Mucosa of rectum (tissue), 2 donors: ENCODE results near the gene DYNLT2.
"Not testable (repeated sequence)": the region's sequence is repeated elsewhere in the genome, so short reads cannot be mapped to it uniquely, and the experiment has no call there.

ENCODE experiments used
- H3K27ac ChIP-seq, 2 donors: one replicate each; pipeline ENCODE4 v1.7.0; 2013; ENCODE audit warnings: inconsistent platforms in 2 of 2, low read depth in 2 of 2, low read length in 2 of 2
- H3K27me3 ChIP-seq, 2 donors: one replicate each; pipeline ENCODE4 v1.7.0; 2013; ENCODE audit warnings: low read length in 2 of 2; ENCODE audit not compliant: control insufficient read depth in 2 of 2, insufficient read depth in 2 of 2
- H3K36me3 ChIP-seq, 2 donors: one replicate each; pipeline ENCODE4 v1.7.0; 2013; ENCODE audit warnings: low read length in 2 of 2; ENCODE audit not compliant: control insufficient read depth in 2 of 2, insufficient read depth in 2 of 2
- H3K4me1 ChIP-seq, 2 donors: one replicate each; pipeline ENCODE4 v1.7.0; 2013; ENCODE audit warnings: low read length in 2 of 2, mild to moderate bottlenecking in 1 of 2; ENCODE audit not compliant: control insufficient read depth in 2 of 2, insufficient read depth in 2 of 2
- H3K4me3 ChIP-seq, 2 donors: one replicate each; pipeline ENCODE4 v1.7.0; 2013; ENCODE audit warnings: low read length in 2 of 2
- H3K9ac ChIP-seq, 2 donors: one replicate each; pipeline ENCODE4 v1.7.0; 2013; ENCODE audit warnings: low read length in 2 of 2, low read depth in 1 of 2, mild to moderate bottlenecking in 1 of 2
- H3K9me3 ChIP-seq, 2 donors: one replicate each; pipeline ENCODE4 v1.7.0; 2013; ENCODE audit warnings: low read length in 2 of 2; ENCODE audit not compliant: control insufficient read depth in 2 of 2
- donor health status: healthy.
- donor health status: Normal muscosa, but diverticular disease.

Gene DYNLT2

GRCh38 chr6:169774347-169774746 is 23.0 kb upstream of the DYNLT2 start:
- peaks cover 16 to 27% of the 10 kb centered on the region in 2 donors for H3K36me3 ChIP-seq
- H3K27ac ChIP-seq: no peak overlapping the region
- H3K4me1 ChIP-seq: no peaks in the 10 kb centered on the region
- H3K9ac ChIP-seq: no peak overlapping the region
- no peaks in the 10 kb centered on the region for H3K9me3 ChIP-seq
- no peaks in the 10 kb centered on the region for H3K27me3 ChIP-seq
- no peak overlapping the region for H3K4me3 ChIP-seq

DNA sequence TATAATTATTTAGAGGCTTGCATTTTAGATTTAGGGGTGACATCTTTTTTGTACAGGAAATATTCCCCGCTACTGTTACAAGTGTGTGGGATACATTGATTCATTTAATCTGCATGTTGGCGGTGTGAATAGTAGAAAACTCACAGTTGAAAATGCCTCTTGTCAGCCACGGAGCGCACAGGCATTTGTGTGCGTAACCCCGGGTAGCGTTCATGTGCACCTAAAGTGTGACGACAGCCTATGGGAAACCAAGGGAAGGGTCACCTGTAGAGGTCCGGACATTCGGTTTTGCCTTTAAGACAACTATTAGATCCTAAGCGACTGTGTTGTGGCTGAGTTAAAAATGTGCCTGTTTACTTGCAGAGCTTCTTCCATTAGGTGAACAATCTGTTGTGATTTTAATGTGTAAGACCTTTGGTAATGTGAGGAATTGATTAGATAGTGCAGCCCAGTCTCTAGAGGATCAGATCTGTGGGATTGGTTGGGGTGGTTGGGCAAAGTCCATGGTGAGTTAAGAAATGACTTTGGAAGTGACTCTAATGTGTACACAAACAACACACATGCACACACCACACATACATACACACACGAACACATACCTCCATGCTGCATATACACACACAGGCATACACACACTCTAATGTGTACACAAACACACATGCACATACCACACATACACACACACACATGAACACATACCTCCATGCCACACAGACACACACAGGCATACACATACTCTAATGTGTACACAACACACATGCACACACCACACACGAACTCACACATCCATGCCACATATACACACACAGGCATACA is 15.8 kb upstream of the DYNLT2 start:
- no peak overlapping the region for H3K4me3 ChIP-seq
- H3K9me3 ChIP-seq: no peaks in the 10 kb centered on the region
- no peaks in the 10 kb centered on the region for H3K27me3 ChIP-seq
- no peak overlapping the region for H3K9ac ChIP-seq
- H3K4me1 ChIP-seq: no peaks in the 10 kb centered on the region
- peaks cover 32 to 34% of the 10 kb centered on the region in 2 donors for H3K36me3 ChIP-seq
- H3K27ac ChIP-seq: no peak overlapping the region

GRCh38 chr6:169766232-169766631 is 14.9 kb upstream of the DYNLT2 start:
- Histone ChIP-seq H3K9ac (no peak overlapping the region), H3K9me3 (no peaks in the 10 kb centered on the region), H3K27me3 (no peaks in the 10 kb centered on the region), H3K4me1 (no peaks in the 10 kb centered on the region), H3K4me3 (no peak overlapping the region), H3K27ac (no peak overlapping the region), H3K36me3 (peaks cover 28 to 31% of the 10 kb centered on the region in 2 donors)

DNA sequence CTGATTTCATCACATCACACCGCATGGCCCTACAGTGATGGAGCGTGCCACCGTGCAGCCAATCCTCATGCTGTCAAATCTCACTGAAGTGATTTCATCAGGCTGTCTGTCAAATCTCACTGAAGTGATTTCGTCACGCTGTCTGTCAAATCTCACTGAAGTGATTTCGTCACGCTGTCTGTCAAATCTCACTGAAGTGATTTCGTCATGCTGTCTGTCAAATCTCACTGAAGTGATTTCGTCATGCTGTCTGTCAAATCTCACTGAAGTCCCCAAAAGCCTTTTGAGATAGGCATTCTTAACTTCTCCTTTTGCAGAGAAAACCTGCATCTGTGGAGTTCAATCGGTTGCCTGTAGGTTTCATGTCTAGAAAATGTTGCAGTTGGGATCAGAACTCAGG is 14.4 kb upstream of the DYNLT2 start:
- not testable (repeated sequence) for H3K27me3 ChIP-seq, H3K4me3 ChIP-seq, H3K9me3 ChIP-seq, H3K4me1 ChIP-seq, H3K9ac ChIP-seq, H3K27ac ChIP-seq
- peaks cover 31 to 33% of the 10 kb centered on the region in 2 donors for H3K36me3 ChIP-seq

DNA sequence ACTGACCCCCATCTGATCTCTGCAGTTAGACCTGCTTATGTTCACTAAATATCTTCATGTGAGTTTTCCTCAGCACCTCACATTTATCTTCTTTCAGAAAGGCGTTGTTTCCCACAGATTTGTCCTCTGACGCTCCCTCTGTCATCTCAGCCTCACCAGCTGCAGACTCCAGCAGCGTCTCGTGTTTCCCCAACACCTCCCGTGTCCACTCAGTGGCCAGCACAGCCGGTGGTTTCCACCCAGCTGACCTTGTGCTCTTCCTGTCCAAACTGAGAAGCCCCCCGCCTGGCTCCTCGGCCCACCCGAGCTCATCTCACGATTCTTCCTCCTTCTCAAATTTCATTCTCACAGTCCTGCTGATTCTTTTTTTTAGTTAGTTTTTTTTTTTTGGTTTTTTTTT is 12.5 kb upstream of the DYNLT2 start:
- H3K36me3 ChIP-seq: peaks cover 38 to 41% of the 10 kb centered on the region in 2 donors
- no peak overlapping the region for H3K27ac ChIP-seq
- no peaks in the 10 kb centered on the region for H3K9me3 ChIP-seq
- no peaks in the 10 kb centered on the region for H3K27me3 ChIP-seq
- H3K4me3 ChIP-seq: no peak overlapping the region
- H3K9ac ChIP-seq: no peak overlapping the region
- no peaks in the 10 kb centered on the region for H3K4me1 ChIP-seq

- H3K27ac ChIP-seq: no peak overlapping the region
These were observed 11.9 kb upstream of the DYNLT2 start for GRCh38 chr6:169763308-169763707.

GRCh38 chr6:169755162-169755561 is 3.8 kb upstream of the DYNLT2 start:
- Histone ChIP-seq H3K27ac (no peak overlapping the region), H3K9ac (no peak overlapping the region), H3K36me3 (peaks cover 18 to 19% of the 10 kb centered on the region in 2 donors), H3K27me3 (no peaks in the 10 kb centered on the region), H3K4me3 (no peak overlapping the region), H3K9me3 (no peaks in the 10 kb centered on the region), H3K4me1 (peaks cover 8 to 10% of the 10 kb centered on the region in 2 donors)

More at GRCh38 chr6:169763308-169763707, 11.9 kb upstream of the DYNLT2 start:
- H3K9ac ChIP-seq: no peak overlapping the region
- H3K4me1 ChIP-seq: no peaks in the 10 kb centered on the region
- no peaks in the 10 kb centered on the region for H3K9me3 ChIP-seq
- peaks cover 41% of the 10 kb centered on the region in 2 donors for H3K36me3 ChIP-seq
- H3K27me3 ChIP-seq: no peaks in the 10 kb centered on the region
- no peak overlapping the region for H3K4me3 ChIP-seq

DNA sequence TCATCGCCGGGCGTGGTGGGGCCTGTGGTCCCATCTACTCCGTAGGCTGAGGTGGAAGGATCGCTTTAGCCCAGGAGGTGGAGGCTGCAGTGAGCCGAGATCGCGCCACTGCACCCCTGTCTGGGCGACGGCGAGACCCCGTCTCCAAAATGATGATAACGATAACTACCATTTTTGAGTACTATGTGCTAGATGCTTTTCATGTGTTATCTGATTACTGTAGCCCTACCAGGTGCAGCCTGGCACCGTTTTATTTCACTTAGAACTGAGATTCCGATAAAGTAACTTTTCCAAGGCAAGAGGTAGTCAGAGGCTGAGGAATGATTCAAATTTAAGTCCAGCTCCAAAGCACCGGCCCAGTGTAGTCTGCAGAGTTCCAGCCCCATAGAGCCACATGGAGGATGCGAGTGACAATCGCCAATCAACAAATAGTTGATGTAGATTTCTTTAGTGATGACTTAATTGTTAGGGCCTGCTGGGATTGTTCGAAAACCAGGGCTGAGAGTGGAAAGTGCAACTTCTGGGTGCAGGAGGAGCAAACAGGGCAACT is 777 bp upstream of the DYNLT2 start:
- Histone ChIP-seq H3K9ac (peak overlapping the region; percentile 93 to 99), H3K4me1 (peaks cover 8 to 11% of the 10 kb centered on the region in 2 donors), H3K9me3 (no peaks in the 10 kb centered on the region), H3K27me3 (no peaks in the 10 kb centered on the region), H3K36me3 (peaks cover 4 to 6% of the 10 kb centered on the region in 2 donors), H3K4me3 (peak overlapping the region; percentile 89 to 97), H3K27ac (peak overlapping the region; percentile 95 to 96)

GRCh38 chr6:169746556-169746955 is 4.8 kb downstream of the DYNLT2 start:
- Histone ChIP-seq H3K4me3 (no peak overlapping the region), H3K27ac (no peak overlapping the region), H3K27me3 (no peaks in the 10 kb centered on the region), H3K9me3 (peaks cover 0 to 3% of the 10 kb centered on the region in 2 donors), H3K4me1 (peaks cover 6 to 8% of the 10 kb centered on the region in 2 donors), H3K9ac (no peak overlapping the region), H3K36me3 (no peaks in the 10 kb centered on the region)

- Histone ChIP-seq H3K27ac (no peak overlapping the region), H3K4me3 (no peak overlapping the region), H3K27me3 (no peaks in the 10 kb centered on the region), H3K9me3 (peaks cover 0 to 3% of the 10 kb centered on the region in 2 donors), H3K9ac (no peak overlapping the region), H3K4me1 (peaks cover 3 to 4% of the 10 kb centered on the region in 2 donors), H3K36me3 (no peaks in the 10 kb centered on the region)
These were observed 6.0 kb downstream of the DYNLT2 start for GRCh38 chr6:169745405-169745804.
